Urothelium cell line (cell line): ENCODE measurements around the gene LBR.

Experiments used
- DNase-seq: peaks from one replicate; pipeline ENCODE4 v3.0.0; 2011; ENCODE audit warnings: low spot score, mixed read lengths
- FAIRE-seq: peaks from 2 replicates; lab custom pipeline; 2011; peaks lifted over from hg19 to GRCh38; lab: Jason Lieb, UNC

LBR gene

DNA sequence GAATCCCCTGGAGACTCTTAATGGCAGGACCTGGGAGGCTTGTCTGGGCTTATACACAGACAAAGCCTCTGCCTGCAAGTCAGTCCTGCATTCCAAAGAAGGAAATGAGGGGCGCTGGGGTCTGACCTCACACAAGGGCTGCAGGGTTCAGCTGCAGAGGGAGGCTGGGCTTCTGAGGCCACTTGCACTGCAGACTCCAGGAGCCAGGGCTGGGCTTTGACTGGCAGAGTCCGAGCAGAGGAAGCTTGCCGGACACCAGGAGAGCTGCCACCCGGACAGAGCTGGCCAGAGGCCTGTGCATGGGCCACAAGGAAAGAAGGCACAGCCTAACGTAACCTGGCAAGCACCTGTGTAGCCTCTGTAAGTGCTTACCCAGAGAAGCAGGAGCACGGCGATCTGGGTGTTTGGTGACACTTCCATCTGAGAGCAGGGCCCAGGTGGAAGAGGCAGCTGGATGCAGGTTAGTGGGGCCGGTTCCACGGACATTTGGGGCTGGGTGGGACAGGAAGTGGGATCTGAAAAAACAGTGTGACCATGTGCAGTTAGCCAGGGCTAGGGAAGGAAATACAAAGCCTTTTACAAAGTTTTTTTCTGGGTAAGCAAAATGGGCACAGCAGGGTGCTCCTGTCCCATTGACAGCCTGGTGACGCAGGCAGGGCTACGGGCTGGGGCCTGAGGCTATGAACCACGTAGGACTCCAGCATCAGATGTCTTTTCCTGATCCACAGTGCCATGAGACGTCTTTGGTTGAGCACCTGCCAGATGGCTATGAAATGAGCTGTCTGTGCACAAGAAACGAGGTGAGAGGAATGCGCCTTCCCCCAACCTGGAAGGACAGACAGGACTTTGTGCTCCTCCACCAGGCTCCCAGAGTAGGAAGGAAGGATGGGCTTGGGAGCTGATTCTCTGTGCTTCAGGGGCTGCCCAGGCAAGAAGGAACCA is 37.3 kb upstream of the LBR start:
- no peak for DNase-seq

DNA sequence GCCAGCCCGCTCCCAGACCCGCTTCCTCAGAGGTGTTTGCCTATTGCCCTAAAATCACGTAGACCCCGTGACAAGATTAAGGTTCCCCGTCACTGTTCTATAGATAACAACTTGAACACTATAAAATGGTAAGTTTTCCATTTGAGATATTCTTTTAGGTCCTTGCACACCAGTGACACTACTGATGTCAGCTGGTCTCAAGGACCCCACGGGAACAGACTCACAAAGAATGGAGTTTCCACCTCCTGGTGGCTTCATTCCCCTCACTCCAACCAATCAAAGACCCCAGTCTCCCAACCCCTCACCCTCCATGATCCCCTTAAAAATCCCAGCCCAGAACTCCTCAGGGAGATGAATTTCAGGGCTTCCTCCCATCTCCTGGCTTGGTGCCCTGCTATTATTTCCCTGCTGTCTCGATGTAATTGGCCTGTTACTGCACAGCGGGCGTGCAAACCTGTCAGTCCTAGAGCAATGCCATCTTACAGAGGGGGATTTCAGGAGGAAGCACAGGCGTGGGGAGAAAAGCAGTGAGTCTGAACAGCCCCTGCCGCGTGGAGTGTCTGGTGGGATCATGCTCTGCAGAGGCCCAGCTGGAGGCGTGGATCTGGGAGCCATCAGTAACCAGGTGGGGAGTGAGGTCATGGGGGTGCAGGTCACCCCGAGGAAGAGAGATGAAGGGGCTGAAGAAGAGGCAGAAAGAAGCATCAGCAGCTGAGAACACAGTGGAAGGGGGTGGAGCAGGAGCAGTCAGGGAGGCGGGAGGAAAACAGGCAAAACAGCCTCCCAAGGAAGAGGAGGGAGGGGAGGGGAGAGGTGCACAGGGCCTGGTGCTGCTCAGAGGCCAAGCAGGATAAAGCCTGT is 35.1 kb upstream of the LBR start:
- FAIRE-seq (no peak), DNase-seq (no peak)

More for the DNA sequence above, 37.3 kb upstream of the LBR start:
- no peak for FAIRE-seq

DNA sequence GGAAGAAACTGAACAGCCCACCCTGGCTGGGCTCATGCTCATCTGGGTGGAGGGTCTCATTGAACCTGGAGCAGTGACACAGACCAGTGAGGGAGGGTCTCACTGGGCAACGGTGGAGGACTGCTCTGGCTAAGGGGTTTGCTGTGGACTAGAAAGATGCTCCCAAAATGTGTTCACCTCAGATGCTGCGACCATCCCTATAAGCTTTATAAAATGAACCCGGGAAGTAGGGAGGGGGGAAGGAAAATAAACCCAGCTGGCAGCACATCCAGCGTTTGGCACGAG is 34.5 kb upstream of the LBR start:
- DNase-seq, result no peak
- no peak for FAIRE-seq

DNA sequence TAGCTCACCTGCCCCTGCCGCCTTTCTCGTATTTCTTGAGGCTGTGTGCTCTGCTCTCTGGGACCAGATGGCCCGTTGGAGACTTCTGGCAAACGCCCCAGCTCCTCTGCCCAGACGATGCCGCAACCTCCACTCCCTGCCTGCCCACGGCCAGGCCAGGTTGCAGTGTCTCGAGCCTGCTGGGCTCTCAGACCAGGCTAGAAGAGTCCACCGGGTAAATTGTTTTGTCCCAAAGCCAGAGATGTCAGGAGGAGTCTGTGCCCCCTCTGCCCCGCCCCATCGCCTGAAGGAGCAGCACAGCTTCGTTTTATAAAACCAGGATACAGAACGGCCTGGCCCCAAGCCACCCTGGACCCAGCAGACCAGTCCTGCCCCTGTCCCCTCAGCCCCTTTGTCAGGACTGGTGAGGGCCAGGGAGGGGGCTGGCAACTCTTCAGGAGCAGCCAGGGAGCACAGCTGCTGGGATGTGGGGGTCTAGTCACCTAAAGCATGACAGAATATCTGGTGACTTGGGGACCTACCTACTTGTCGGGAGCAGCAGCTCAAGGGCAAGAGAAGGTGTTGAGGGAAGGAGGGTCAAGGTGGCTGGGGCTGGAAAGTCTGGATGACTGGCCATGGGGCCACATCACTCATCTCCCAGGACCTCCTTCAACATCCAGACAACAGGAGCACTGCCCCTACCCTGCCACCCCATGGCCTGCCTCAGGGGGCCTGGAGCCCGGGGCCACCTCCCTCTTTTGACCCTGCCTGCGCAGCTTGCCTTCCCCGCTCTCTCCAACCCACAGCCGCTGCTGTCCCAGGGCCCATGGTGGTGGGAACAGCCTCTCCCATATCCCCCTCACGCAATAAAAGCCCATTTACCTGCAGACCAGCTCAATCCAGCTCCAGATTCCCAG is 33.9 kb upstream of the LBR start:
- DNase-seq, result no peak
- FAIRE-seq, result no peak

DNA sequence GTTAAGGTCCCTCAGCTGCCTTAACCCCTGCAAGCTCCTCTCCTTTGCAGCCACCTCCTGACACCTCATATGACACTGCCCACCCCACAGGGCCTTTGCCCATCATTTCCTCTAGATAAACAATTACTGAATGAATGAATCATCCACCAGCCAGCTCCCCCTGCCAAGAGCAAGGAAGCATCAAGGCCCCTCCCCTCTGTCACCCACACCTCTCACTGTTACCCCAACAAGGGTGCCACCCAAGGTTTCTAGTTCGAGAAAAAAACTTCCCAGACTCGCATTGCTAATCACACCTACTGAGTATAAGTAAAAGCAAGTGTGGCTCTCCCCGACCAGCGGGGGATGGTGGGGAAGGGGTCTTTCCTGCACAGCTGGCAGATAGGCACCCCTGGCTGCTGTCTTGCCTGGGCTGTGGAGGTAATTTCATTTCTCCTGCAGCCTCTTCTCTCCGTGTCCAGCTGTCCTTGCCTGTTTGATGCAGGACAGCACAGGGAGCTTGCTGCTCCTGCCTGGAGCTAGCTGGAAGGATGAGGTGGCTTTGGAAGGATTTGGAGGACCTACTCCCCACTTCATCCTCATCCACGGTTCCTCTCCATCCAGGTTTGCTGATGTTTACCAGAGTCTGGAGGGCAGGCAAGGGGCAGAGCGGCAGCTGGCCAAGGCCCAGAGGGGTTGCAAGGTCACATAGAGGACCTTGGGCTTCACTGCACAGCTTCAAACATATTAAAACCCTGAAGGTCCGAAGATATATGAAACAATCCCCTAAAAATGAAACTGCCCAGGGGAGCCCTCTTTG is 33.1 kb upstream of the LBR start:
- DNase-seq (no peak), FAIRE-seq (no peak)

DNA sequence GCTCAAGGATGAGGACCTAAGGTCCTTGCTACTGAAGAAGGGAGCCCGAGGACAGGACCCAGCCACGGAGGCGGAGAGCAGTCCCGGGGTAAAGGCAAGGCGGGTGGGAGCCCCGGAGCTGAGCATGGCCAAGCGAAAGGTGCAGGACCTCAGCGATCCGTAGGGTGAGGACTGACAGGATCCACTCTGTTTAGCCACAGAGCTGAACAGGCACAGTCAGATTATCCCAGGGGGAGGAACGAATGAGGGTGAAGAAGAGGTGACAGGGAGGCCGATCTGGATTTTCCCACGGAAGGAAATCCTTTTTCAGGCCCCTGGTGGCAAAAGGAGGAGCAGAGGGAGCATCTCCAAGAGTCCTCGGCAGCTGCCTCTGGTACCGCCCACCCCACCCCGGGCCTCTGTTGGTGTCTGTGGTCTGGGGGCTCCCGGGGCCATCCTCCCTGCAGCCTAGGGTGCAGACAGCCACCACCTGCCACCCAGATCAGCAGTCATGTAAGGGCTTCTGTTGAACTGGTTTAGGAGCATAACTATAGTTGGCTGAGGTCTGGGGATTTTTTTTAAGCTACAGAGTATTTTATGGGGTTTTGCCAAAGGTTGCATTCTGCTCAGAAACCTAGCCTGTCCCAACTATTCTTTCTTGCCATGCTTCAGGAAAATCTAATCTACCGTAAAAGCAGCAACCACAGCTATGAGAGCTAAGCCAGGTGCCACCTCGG is 32.3 kb upstream of the LBR start:
- FAIRE-seq (no peak), DNase-seq (no peak)

DNA sequence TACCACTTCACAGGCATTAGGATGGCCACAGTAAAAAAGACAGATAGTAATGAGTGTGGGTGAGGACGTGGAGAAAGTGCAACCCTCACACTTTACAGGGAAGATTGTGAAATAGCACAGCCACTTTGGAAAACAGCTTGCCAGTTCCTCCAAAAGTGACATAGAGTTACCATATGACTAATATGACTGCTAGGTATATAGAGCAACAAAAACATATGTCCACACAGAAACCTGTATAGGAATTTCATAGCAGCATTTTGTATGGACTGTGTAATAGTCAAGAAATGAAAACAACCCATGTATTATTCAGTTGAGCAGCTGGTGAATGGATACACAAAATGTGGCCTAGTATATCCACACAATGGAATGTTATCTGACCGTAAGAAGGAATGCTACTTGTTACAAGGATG is 30.4 kb upstream of the LBR start:
- FAIRE-seq, result no peak
- DNase-seq, result no peak

DNA sequence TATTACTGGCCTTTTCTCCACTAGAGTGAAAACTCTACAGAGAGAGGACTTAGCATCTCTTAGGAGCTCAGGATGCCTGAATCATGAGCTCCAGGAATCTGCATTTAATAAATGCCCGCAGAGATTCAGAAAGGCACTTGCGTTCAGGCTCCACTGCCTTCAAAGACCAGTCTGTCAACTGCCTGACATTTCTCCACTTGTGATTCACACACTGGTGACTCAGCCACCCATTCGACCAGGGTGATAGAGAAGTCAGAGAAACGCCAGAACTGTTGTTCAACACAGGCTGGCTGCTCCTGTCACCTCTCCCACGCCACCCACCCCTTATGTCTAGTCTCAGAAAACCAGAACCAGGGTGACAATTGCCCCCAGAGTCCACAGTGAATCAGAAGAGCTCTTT is 26.9 kb upstream of the LBR start:
- DNase-seq (peak; percentile 73), FAIRE-seq (peak; percentile 44)

DNA sequence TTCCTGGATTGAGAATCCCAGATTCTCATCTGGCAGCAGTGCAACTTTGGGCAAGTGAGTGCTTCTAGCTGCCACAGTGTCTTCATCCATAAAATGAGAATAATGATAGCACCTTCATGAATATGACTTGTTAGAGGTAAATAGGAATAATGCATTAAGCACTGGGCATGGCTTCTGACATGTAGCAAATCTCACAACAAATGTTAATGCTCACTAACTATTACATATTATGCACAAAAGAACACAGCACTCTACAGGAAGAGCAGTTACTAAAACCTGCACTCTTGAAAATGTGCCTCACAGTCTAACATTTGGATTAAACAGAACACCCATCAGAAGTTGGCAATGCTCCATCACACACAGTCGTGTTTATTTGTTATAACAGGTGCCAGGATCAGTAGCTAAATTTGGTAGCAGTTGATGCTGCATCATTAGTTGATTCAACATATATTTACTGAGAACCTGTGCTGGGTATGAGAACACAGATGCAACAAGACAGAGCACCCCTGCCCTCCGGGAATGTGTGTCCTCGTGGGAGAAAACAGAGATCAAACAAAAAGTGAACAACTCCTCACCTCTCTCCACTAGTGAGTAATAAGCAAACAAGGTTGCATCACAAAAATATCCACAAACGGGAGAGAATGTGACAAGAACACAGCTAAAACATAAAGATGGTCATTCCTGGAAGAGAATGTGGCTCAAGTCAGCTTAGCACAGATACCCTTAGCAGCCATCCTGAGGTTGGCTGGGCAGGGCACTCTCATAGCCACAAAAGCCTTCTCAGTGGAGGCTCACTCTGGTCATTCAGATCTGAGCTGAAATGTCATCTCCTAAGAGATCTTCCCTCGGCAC is 26.2 kb upstream of the LBR start:
- DNase-seq (no peak), FAIRE-seq (no peak)

DNA sequence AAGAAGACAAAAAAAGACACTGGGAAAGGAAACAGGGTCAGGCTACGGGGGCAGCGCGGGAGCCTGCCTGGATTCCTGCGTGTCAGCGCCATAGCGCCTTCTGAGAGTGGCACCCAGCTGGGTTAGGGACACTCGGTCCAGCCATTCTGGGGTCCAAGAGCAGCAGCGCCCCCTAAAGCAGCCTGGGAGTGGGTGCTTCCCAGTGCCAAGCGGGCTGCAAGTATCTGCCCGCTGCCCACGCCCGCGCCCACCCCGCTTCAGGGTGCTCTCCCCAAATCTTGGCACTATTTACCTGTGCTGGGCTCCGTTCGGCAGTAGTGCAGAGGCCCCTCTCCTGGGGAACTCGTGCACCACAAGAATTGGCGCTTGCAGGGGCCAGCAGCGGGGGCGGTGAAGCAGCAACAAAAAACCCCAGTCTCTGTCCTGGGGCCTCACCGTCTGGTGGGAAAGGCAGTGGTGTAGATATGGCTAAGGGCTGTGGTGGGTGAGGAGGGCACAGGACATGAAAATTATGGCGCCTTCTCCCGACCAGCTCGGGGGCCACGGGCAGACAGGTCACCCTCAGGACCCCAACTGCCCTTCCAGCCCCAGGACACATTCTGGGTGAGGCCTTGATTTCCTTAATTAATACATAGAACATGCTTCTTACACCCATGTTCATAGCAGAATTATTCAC is 24.1 kb upstream of the LBR start:
- DNase-seq (no peak), FAIRE-seq (no peak)

DNA sequence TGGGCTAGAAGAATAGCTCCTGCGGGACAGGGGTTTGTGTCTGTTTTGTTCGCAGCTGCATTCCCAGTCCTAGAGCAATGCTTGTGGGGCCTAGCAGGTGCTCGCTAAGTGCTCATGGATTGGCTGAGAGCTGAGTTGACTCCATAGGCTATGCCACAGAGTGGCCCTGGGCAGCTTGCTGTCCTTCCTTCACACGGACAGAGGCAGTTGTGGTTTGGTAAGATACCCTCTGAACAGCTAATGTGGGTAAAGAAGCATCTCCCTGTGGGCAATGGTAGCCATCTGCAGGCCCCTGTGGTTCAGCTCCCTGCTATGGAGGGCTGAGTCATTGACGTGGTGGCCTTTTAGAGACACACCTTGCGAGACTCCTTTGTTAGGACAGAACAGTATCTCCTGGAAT is 23.5 kb upstream of the LBR start:
- FAIRE-seq (no peak), DNase-seq (no peak)

DNA sequence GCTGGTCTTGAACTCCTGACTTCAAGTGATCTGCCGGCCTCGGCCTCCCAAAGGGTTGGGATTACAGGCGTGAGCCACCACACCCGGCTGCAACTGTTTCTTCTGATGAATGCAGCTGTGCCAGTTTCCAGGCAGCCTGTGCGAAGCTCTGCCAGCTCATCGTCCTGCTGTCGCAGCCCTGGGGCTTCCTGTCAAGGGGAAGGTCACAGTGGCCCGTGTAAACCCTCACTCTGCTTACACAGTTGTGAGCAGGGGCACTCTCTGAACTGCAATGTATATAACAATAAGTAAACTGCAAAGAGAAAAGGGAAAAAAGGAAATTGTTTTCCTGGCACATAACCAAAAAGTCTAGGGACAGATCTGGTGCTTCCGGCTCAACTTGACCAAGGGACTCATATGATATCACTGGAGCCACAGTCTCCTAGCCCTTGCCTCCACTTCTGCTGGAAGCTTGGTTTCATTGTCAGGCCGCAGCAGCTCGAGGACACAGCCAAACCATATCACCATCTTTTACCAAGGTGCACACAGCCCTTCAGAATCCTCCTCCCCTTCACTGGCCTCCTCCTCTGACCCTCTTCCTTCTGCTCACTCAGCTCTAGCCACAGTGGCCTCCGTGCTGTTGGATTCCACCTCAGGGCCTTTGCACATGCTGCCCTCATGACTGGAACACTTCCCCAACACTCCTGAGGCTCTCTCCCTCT is 22.8 kb upstream of the LBR start:
- DNase-seq (no peak), FAIRE-seq (no peak)

DNA sequence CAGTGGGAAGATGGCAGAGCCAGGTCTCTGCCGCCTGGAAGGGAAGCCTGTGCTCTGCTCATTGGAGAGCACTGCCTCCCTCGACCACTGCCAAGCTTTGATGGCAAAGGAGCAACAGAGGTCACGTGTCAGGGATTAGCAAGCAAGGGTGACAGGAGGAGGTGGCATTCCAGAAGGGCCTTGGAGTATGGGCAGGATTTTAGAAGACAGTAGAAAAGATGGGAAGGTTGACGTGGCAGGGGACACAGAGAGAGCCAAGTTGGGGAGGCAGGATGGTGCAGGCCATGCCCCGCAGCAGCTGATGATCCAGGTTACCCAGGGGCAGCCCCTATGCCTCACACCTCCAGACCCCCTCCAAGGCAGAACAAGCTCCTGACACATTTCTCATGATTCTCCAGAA is 21.9 kb upstream of the LBR start:
- no peak for DNase-seq
- no peak for FAIRE-seq

DNA sequence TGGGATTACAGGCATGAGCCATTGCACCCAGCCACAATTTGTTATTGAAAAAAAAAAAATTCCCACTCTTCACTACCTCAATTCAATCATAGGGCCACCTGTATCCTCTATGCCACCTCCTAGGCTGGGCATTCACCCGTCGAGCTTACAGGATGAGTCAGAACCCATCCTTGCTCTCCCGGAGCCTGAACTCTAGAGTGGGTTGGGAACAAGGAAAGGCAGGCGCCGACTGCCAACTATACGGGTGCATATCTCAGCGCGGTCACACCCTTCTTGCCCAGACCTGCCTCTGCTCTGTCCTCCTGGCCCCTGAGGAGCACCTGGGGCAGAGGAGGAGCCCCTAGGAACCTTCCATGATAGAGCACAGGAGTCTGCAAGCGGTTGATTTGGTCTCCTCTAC is 21.4 kb upstream of the LBR start:
- DNase-seq, result peak; percentile 89
- no peak for FAIRE-seq

DNA sequence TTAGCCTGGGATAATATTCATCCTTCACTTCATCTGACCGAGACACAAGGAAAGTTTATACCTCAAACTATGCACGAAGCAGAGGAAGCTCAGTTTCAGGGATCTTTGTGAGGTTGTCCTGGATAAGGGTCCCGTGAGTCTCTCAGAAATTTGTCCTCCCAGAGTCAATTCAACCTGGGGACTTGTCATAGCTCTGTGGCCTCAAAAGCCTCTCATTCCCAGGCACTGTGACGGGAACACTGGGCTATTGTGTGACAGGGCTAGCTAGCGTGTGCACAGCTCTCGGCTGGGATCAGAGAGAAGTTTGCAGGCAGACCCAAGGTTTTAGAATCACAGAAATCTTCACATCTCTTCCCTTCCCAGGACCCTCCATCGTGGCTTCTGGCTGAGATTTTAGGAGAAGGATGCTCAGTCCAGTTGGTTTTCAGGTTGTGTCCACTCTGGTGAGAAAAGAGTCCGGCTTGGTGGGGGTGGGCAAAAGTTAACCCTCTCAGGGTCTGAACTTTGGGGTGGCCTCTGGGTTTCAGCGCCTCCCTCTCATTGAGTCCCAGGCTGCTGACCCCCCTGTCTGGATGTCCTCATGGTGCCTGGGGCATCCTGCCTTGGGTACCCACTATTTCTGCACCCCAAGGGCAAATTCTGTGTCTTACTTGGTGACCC is 20.4 kb upstream of the LBR start:
- DNase-seq (no peak), FAIRE-seq (no peak)

DNA sequence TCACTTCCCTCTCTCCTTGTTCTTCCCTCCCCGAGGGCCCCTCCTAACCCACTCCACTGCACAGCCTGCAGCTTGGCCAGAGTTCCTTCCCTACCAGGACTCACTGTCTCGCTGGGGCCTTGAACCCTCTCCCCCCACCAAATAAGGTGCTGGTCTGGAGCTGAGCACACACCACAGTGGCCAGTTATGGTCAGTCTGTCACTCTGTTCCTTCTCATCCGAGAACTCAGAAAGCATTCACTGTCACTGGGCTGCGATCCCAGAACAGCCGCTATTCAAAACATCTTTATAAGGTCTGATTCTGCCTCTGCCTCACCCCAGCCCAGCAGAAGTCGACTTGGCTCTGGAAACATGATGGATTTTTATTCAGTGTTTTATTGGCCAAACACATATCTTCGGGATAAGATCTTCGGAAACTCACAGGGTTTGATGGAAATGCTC is 19.8 kb upstream of the LBR start:
- DNase-seq (no peak), FAIRE-seq (no peak)

DNA sequence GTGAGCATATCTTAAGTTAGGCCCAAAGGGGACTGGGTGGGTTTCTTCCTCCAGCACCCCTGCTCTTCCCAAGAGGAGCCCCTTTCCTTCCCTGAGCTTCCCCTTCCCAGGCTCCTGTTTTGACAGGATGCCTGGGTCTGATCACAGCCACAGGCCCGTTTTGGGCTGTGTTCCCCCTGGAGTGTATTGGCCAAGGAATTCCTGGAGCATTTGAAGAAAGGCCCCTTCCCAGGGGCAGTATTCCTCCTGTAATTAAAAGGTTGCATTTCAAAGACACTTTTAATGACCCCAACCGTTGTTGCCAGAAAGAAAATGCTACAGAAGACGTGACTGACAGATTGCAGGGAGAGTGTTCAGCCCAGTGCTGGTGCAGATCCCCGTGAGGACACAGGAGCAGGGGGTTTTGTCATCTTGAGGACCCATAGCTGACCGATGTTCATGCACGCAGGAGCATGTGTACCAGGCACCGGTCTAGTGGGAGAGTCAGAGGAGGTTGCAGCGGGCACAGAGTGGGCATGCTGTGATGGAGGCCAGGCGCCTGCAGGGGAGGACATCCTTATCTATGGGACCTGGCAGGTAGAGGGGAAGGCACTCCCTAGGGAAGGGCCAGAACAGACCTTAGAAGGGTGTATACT is 19.3 kb upstream of the LBR start:
- DNase-seq (no peak), FAIRE-seq (no peak)
